Measurements from ENCODE around the gene SAG. TPM values are rescaled to one million over a fixed set of nuclear protein-coding genes. Genes with fewer than 3 reads are reported as not detected.

Gene SAG
- total and polyA plus RNA-seq, 2 of the 13 experiments (the other 11 are each of a cell fraction or from before 2014, with no cell fraction given) = not detected

- no peak overlapping the region for H2AFZ ChIP-seq (ENCODE audit: low read length)
- ChIA-PET POLR2A (no interaction called here), CTCF (ENCODE audit: low intra/inter-chr PET ratio, low total read pairs) (no interaction called here)
- peaks cover 0 to 24% of the 10 kb centered on the region in 2 experiments; a peak in 4 of 5 replicates for H3K27me3 ChIP-seq (ENCODE audit: control insufficient read depth in 1 of 2, insufficient read depth in 2 of 2, low read length in 2 of 2)
- DNase-seq (ENCODE audit: low spot score) = no peak
- H3K79me2 ChIP-seq (ENCODE audit: insufficient read depth, low read length) = no peaks in the 10 kb centered on the region
- 45% methylated on average over 10 of the region's 10 CpGs for WGBS (ENCODE audit: low lambda C conversion rate)
- in situ Hi-C loops (cut with HindIII; ENCODE audit: extremely low pct_ligation_motif_present, low pct_unique_long_range_greater_than_20kb) = no loop called here
- no peaks in the 10 kb centered on the region for H3K9me3 ChIP-seq (ENCODE audit: low read length)
- peaks cover 9% of the 10 kb centered on the region for H3K4me1 ChIP-seq (ENCODE audit: insufficient read depth, low read length)
- FAIRE-seq = no peak
- H3K9ac ChIP-seq (ENCODE audit: insufficient read depth, low read depth, low read length) = no peak overlapping the region
- H3K4me3 ChIP-seq (replicated peaks in 1 of 3; ENCODE audit: insufficient read depth in 1 of 3, low read depth in 2 of 3, low read length in 3 of 3) = no peak overlapping the region
- intact Hi-C loops (cut with micrococcal nuclease; ENCODE audit: unreplicated experiment) = no loop called here
- no TSS peak for BruUV-seq (replicated peaks)
- H4K20me1 ChIP-seq (ENCODE audit: insufficient read depth, low read length) = no peaks in the 10 kb centered on the region
- no peaks in the 10 kb centered on the region for H3K36me3 ChIP-seq (replicated peaks in 1 of 2; ENCODE audit: control insufficient read depth in 1 of 2, insufficient read depth in 2 of 2, low read length in 2 of 2)
- ATAC-seq = no peak
- H3K4me2 ChIP-seq (ENCODE audit: low read depth, low read length) = no peak overlapping the region
- H3K27ac ChIP-seq (ENCODE audit: extremely low read length, insufficient read depth, low read length) = no peak overlapping the region
- no peak for TF ChIP-seq GTF3A (CRISPR knock-in tag; conservative IDR thresholded peaks at IDR 0.05)
- no peak for TF ChIP-seq MZF1 (CRISPR knock-in tag; IDR thresholded peaks at IDR 0.05; ENCODE audit: borderline replicate concordance)
- no peak for TF ChIP-seq PRDM10 (CRISPR knock-in tag; IDR thresholded peaks at IDR 0.05; ENCODE audit: low read depth)
- no peak for TF ChIP-seq ZBTB20 (CRISPR knock-in tag; IDR thresholded peaks at IDR 0.05; ENCODE audit: borderline replicate concordance, low read depth)
- TF ChIP-seq TSC22D2 (CRISPR knock-in tag; IDR thresholded peaks at IDR 0.05; ENCODE audit: borderline replicate concordance) = no peak
- no peak for TF ChIP-seq ZSCAN21 (CRISPR knock-in tag; IDR thresholded peaks at IDR 0.05; ENCODE audit: borderline replicate concordance)
- no peak for TF ChIP-seq RFXANK (CRISPR knock-in tag; IDR thresholded peaks at IDR 0.05)
- TF ChIP-seq ZNF891 (CRISPR knock-in tag; IDR thresholded peaks at IDR 0.05) = no peak
- no peak for TF ChIP-seq CCAR2 (optimal IDR thresholded peaks at IDR 0.05; ENCODE audit: low read depth, low read length)
- TF ChIP-seq PLSCR1 (CRISPR knock-in tag; IDR thresholded peaks at IDR 0.05; ENCODE audit: borderline replicate concordance) = no peak
- TF ChIP-seq ZFP62 (CRISPR knock-in tag; IDR thresholded peaks at IDR 0.05) = no peak
- TF ChIP-seq ZNF550 (CRISPR knock-in tag; IDR thresholded peaks at IDR 0.05; ENCODE audit: borderline replicate concordance) = no peak
- TF ChIP-seq NR2F1 (CRISPR knock-in tag; IDR thresholded peaks at IDR 0.05) = no peak
- no peak for TF ChIP-seq ZNF251 (CRISPR knock-in tag; IDR thresholded peaks at IDR 0.05)
- TF ChIP-seq TCF7 (IDR thresholded peaks at IDR 0.05; ENCODE audit: low read depth) = no peak
- no peak for TF ChIP-seq SNAPC4 (CRISPR knock-in tag; IDR thresholded peaks at IDR 0.05)
- TF ChIP-seq SCMH1 (CRISPR knock-in tag; IDR thresholded peaks at IDR 0.05; ENCODE audit: borderline replicate concordance) = no peak
Measured at GRCh38 chr2:233325814-233326213, 18.2 kb downstream of the SAG start.
